ENCODE data around the gene SLC39A6.
"Not testable (repeated sequence)": the region's sequence is repeated elsewhere in the genome, so short reads cannot be mapped to it uniquely, and the experiment has no call there.

SLC39A6 gene

DNA sequence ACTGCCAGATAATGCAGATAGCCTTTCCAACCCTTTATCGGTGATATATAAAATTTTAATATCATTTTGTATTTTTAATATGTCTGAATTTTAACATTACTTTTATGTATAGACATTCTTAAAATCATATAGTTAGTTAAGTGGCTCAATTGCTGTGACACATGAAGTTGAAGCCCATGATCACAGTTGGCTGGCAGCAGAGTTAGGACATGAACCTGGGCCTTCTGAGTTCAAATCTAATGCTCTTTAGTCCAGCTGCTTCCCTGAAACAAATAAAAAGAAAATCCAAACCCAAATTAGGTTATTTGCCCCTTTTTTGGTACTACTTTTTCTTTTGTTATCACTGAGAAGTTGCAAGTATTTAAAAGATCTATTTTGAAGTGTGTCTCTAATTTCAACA is 6.1 kb upstream of the SLC39A6 start:
- no peak for DNase-seq (ENCODE audit: low read depth in 2 of 3, low spot score in 1 of 3)

DNA sequence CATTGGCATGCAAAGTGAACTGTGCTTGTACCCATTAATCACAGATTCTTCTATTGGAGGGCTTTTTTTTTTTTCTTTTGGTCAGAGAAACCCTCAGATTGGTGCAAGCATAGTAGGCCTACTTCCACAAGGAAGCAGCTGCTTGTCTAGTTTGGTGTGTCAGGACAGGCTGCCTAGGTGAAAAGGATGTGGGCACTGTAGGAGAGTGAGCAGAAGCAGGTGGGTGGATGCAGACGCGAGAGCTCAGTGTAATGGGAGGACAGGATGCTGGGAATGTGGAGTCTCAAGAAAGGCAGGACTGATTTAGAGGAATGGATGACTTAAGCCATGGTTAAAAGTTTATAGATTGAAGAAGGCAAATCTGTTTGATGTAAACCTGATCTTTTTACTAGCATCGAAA is 3.6 kb upstream of the SLC39A6 start:
- no peak for DNase-seq (ENCODE audit: low read depth in 2 of 3, low spot score in 1 of 3)

DNA sequence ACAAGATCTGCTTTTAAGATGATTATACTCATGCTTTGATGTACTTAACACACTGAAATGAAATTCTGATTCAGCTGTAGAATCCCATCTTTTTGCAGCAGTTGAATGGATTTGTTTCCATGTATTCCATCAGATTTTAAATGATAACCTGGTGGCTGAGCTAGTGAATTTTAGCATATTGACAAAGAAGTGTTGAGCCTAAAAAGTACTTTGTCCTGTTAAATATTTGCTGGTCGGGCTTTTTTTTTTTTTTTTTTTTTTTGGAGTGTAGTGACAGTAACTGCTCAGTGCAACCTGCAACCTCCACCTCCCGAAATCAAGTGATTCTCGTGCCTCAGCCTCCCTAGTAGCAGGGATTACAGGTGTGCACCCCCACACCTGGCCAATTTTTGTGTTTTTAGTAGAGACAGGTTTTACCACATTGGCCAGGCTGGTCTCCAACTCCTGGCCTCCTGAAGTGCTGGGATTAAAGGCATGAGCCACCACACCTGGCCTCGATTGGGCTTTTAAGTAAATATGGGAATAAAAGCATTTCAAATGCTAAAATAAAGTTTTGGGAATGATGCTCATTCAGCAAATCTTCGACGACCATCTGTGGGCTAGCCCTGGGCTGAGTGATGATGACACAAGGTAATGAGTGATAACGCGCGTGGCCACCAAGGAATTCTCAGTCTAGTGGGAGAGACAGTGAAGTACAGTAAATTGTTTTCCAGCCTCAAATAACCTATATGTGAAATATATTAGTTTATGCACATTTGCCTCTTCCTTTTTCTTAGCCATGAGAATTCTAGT is 2.7 kb upstream of the SLC39A6 start:
- DNase-seq (ENCODE audit: low read depth in 2 of 3, low spot score in 1 of 3) = no peak

DNA sequence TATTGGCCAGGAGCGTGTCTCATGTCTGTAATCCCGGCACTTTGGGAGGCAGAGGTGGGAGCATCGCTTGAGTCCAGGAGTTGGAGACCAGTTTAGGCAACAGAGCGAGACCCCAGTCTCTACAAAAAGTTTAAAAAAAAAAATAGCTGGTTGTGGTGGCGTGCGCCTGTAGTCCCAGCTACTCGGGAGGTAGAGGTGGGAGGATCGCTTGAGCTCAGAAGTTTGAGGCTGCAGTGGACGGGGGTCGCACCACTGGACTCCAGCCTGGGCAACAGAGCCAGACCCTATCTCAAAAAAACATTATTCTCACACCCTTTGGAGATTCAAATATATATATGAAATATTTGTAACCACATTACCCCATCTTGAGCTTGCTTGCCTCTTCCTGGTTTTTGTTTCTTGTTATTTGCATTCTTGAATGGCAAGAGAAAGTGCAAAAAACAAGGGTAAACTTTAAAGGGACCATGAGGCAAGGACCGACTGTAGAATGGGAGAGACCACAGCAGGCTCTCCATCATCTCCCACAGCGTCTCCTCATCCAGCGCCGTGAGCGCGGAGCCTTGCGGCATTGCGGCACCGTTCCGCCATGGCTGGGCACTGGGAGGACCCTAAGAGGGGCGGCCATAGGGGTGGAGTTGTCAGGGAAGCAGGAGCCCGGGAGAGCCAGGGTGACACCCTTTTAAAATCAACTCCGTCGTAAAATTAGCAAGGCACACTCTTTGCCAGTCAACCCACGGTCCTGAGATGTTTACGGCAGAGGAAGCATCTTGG is 1.9 kb upstream of the SLC39A6 start:
- no peak for DNase-seq (ENCODE audit: low read depth in 2 of 3, low spot score in 1 of 3)

DNA sequence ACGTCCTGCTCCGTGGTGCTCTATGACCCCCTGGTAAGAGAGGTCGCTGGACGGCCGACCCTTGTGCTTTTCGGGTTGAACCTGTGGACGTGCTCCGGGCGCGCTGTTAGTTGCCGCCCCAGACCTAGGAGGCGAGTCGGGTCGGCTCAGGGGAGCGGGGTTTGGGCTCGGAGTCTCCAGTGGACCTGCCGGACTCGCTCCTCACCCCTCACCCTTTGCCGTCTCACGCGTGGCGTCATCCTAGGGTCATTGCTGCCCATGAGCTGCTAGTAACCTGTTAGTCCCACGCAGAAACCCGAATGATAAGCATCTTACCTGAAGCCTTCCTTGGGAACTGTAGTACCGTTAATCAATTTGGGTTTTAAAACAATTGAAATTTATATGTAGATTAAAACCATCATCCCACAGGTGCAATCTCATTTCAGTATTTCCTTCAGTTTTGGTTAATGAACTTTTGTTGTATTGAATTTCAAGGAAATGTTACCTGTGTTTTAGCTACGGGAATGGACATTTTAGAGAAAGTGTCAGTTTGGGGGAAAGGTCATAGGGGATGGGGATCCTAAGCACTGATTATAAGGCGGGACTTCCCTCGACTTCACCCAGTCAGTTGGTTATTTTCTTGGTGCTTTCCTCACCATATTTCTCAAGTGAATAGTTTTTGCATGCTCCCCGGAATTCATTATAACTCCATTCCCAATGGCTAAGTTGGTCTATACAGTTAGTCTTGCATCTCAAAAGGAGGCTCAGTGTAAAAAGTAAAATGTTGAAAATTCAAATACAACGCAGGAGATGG is 1.1 kb upstream of the SLC39A6 start:
- DNase-seq (ENCODE audit: low read depth in 2 of 3, low spot score in 1 of 3) = no peak

DNA sequence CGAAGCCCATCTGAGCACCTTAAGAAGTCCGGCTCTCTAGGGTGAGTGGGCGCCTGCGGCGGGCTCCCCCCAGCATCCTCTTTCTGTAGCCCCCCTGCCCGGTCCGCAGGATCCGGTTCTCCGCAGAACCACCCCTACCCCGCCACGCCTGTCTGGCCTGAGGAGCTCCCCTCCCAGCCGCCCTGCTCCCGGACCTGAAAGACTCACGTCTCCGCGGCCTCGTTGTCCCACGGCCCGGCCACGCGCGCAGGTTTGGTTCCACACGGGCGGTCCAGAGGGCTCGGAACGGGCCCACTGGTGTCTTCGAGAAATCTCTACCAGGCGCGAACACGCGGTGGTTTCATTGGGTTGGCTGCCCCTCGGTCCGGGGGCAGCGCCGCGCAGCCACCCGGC is 237 bp downstream of the SLC39A6 start:
- no peak for DNase-seq (ENCODE audit: low read depth in 2 of 3, low spot score in 1 of 3)

DNA sequence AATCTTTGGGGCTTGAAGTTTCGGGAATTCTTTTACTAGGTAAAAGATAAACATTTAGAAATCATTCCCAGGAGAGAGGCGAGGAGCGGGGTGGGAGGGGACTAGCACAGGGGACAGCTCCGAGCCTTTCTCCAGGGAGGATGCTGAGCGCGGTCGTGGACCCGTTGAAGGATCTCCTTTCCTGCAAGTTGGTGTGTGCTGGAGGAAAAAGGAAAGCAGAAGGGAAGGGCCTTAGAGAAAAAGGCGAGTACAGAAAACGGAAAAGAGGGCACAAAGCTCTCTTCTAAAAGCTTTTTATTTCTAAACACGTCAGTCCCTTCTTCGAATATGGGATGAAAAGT is 640 bp downstream of the SLC39A6 start:
- no peak for DNase-seq (ENCODE audit: low read depth in 2 of 3, low spot score in 1 of 3)

DNA sequence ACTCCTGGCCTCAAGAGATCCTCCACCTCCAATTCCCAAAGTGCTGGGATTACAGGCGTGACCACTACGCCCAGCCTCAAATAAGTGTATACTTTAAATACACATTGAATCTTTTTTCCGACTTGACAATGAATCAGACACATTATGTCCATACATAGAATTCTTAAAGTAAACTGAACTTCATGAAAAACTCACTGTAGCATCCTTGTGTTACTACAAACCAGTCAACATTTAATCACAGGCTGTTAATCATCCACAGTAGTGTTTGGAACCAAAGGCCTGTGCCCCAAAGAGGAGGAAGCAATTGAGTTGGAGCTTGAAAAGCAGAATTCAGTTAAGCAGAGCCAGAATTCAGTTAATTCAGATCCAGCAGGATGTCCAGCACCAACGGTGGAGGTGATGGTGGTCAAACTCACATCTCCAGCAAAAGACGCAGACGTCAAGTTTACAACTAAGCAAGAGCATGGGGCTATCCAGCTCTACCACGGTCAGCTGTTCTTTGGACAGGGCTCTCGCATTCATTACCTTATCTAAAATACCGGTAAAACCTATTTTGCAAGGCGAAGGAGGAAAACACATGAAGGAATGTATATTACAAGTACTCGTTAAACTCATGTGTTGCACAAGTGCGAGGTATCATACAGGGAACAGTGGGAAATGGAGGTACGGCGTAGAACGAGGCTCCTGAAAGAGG is 1.2 kb downstream of the SLC39A6 start:
- no peak for DNase-seq (ENCODE audit: low read depth in 2 of 3, low spot score in 1 of 3)

DNA sequence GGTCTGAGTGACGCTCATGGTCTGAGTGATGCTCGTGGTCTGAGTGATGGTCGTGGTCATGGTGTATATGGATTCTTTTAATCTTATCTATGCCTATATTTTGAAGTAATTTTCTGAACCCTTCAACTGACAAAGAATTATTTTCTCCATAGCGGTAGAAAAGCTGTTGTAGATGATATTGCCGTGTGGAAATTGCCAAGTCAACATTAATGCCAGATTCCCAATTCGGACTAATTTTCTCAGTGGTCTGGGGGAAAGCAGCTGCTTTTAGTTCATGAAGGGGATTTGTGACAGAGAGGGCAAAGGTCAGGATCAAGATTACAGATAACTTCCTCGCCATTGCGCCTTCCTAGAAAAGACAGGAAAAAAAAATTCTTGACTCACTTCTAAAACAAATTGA is 2.5 kb downstream of the SLC39A6 start:
- no peak for DNase-seq (ENCODE audit: low read depth in 2 of 3, low spot score in 1 of 3)

DNA sequence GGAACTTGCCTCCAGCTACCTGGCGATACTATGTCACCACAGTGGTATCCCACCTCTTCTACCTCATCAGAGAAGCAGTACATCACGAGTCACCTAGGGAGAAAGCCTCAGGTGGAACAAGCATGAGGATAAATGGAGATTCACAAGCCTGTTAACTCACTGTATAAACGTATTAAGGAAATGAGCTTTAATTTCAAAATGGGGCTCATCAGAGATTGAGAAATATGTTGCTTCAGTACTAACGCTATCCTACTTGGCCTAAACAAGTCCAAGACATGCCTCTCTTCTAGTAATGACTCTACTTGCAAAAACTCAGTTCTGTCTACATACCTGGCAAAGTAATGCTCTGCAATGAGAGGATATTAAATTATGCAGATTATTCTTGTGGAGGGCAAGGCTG is 4.3 kb downstream of the SLC39A6 start:
- no peak for DNase-seq (ENCODE audit: low read depth in 2 of 3, low spot score in 1 of 3)

DNA sequence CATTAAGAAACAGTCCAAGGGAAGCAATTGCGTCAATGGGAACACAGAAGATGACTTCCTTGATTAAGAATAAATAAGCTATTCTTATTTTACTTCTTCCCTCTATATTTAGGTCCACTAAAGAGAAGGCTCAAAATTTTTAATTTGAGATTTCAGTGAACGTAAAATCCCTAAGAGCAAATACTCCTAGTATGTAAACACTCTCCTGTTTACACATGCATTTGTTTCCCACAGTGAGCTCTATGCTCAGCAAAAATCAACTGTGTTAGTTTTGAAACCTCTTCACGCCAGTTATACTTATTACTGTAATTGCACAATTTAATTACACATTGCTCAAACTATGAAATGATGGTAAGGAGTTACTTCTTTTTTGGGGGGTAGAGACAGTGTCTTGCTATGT is 8.8 kb downstream of the SLC39A6 start:
- no peak for DNase-seq (ENCODE audit: low read depth in 2 of 3, low spot score in 1 of 3)

DNA sequence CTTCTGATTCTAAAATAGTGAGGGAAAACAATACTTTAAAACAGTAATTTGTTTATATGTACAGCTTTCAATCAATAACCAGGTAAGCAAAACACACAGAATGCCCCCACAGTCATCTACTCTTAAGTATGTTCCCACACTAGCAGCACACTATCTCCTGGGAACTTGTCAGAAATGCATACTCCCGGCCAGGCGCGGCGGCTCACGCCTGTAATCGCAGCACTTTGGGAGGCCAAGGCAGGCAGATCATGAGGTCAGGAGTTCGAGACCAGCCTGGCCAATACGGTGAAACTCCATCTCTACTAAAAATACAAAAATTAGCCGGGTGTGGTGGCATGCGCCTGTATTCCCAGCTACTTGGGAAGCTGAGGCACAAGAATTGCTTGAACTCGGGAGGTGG is 12.4 kb downstream of the SLC39A6 start:
- not testable (repeated sequence) for DNase-seq (ENCODE audit: low read depth in 2 of 3, low spot score in 1 of 3)

DNA sequence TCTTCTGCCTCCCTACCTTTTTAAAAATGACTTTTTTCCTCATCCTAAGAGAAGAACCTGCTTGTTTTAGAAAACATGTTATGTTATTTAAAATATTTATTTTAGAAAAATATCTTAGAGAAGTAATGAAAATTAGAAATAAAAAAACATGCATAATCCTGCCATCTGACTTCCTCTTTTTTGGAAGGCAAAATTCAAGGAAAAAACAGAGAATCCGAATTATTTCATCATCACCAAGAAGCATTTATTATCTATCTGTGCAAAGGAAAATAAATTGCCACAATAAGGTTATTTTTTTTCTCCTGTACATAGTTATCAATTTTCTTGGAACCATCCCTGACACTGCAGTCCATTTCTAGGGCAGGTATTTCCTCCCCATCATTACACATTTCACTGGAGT is 14.4 kb downstream of the SLC39A6 start:
- no peak for DNase-seq (ENCODE audit: low read depth in 2 of 3, low spot score in 1 of 3)

DNA sequence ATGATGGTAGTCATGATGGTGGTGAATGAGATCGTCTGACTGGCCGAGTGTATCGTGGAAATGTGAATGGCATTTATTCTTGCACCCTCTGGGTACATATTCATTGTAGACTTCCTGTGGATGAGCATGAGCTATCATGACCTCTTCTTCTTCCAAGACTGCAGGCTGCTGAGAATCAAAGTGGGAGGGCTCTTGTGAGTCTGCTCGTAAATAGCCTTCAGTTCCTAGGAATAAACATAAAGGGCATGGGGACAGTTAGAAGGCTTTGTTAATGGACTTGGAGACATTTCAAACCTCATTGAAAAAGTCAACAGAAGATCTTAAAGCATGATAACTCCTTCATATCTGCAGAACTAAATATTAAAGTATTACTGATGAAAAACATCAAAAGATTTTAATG is 14.9 kb downstream of the SLC39A6 start:
- no peak for DNase-seq (ENCODE audit: low read depth in 2 of 3, low spot score in 1 of 3)

DNA sequence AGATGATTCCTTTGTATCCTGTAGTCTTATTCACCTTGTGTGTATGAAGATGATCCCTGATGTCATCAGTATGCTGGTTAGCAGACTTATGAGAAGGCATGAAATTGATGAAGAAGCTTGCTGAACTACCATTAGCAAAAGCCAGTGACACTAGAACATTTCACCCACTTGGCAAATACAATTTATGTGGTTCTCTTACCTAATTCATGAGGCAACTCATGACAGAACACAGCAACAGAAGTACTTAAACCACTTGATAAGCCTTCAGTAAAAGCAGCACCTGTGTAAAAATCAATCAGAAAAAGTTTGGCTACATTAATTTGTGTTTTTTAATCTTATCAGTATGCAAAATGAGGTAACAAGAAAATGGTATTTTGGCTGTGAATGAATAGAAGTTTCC is 16.8 kb downstream of the SLC39A6 start:
- no peak for DNase-seq (ENCODE audit: low read depth in 2 of 3, low spot score in 1 of 3)

DNA sequence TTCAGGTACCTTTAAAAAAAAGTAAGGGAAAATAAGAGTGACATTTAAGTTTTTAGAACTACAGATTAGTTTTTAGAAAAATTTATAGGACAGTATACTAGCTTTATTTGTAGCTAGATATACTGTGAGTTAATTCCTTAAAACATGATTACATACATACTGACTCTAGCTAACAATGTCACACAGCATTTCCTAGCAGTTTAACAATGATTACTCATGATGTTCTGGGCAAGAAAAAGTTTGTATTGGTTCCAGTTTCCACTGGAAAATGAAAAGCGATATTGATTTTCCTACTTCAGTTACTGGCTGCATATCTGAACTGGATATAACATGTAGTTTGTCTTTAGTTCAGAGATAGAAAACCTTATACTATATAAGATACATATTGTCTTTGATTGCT is 19.4 kb downstream of the SLC39A6 start:
- no peak for DNase-seq (ENCODE audit: low read depth in 2 of 3, low spot score in 1 of 3)

DNA sequence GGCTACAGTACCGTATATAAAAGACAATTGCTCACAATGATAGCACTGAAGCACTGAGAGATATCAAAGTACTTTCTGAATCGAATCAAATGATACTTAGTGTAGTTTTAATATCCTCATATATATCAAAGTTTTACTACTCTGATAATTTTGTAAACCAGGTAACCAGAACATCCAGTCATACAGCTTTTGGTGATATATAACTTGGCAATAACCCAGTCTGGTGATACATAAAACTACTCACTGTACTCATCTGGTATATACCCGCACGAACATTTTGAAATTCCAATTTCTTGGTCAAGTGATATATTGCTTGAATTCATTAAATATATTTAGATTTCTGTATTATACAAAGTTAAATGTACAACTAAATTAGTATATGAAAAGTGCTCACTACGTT is 20.5 kb downstream of the SLC39A6 start:
- DNase-seq (ENCODE audit: low read depth in 2 of 3, low spot score in 1 of 3) = no peak

DNA sequence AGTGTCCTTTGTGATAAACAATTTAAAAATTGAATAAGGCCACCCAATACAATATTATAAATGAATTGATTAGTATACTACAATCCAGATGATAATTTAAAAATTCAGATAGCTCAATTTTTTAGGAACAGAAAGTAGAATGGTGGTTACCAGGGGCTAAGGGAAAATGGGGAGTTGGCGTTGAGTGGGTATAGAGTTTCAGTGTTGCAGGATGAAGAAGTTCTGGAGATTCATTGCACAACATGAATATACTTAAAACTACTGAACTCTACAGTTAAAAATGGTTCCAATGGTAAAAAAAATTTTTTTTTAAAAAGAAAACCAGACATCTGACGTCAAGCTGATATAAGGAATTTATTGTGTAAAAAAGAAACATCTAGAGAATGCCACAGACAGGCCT is 20.9 kb downstream of the SLC39A6 start:
- no peak for DNase-seq (ENCODE audit: low read depth in 2 of 3, low spot score in 1 of 3)

DNA sequence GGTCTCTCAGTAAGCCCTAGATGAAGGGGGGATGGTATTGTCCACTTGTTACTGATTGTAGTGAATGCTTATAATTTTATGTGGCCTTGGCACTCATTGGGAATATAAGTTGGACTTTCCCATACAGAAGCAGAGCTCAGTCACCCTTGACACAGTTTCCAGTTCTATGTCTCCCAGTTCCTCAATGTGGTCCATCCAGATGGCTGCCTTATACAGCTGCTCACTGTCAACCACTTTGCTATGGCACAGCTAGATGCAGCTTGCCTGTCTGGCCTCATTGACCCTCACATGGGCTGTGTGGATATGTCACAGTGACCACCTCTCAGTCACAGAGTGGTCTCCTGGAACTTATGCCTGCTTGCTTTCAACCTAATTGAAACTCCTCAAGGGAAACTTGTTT is 21.7 kb downstream of the SLC39A6 start:
- DNase-seq (ENCODE audit: low read depth in 2 of 3, low spot score in 1 of 3) = no peak

DNA sequence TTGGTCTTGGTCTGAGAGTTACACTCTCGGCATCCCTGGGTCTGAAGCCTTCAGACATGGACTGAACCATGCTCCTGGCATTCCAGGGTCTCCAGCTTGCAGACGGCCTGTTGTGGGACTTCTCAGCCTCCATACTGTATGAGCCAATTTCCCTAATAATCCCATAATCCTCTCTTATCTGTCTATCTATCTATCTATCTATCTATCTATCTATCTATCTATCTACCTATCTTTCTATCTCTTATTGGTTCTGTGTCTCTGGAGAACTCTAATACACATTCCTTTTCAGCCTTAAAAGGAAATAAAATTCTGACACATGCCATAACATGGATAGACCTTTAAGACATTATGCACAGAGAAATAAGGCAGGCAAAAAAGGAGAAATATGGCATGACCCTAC is 24.4 kb downstream of the SLC39A6 start:
- no peak for DNase-seq (ENCODE audit: low read depth in 2 of 3, low spot score in 1 of 3)

DNA sequence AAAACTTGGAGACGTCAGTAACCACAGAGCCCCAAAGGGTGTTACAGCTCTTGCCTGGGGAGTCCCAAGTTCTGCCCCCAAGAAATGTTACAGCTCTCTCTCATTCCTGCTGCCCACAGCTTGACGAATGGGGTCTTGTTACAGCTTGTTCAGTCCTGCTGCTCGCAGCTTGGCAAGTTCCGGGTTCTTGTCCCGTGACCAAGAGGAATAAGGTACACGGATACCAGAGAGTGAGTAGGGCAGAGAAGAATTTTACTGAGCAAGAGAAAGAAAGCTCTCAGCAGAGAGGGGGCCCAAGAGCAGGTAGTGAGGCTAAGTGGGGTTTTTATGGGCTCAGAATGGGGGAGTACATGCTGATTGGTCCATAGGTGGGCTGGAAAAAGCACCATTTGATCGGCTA is 27.2 kb downstream of the SLC39A6 start:
- DNase-seq (ENCODE audit: low read depth in 2 of 3, low spot score in 1 of 3) = no peak

DNA sequence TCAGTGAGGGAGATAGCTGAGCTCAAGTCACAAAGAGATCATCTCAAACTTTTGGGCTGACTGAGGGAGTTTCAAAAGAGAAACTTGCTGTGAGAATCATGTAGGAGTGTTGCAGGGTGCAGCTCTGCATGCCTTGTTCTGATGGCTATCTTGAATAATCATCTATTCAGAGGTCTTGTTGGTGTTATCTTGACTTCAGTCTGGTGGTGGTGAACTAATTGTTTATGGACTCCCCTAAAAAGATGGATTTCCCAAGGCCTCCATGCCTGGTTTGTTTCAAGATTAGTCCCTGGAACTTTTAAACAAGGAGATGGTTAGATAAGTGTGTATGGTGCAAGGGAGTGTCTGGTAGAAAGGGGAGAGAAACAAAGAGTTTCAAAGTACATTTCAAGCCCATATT is 29.8 kb downstream of the SLC39A6 start:
- no peak for DNase-seq (ENCODE audit: low read depth in 2 of 3, low spot score in 1 of 3)
